Measurements from ENCODE around the gene NEIL3.

NEIL3 gene

DNA sequence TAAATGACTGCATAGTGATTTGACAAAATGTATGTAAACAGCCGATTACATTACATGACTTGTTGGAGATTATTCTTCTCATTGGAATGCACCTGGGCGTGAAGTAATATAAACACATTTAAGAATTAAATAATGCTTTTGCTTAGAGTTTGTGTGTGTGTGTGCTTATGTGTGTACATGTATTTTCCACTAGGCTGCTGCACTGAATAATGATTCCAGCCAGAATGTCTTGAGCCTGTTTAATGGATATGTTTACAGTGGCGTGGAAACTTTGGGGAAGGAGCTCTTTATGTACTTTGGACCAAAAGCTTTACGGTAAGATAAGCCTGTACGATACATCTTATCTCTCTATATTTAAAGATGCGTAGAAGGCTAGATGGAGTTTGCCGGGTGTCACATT lies 12.6 kb downstream of the NEIL3 start:
- Histone ChIP-seq H3K27ac (ENCODE audit: low read length) (no peak overlapping the region), H3K27me3 (ENCODE audit: insufficient read depth, low read length, poor library complexity) (no peaks in the 10 kb centered on the region), H3K9ac (ENCODE audit: low read depth, low read length) (no peak overlapping the region), H3K9me3 (ENCODE audit: insufficient read depth, low read length, severe bottlenecking) (no peaks in the 10 kb centered on the region), H3K4me3 (ENCODE audit: low read depth in 1 of 2, low read length in 2 of 2) (no peak overlapping the region), H4K20me1 (ENCODE audit: insufficient read depth, low read length) (peaks cover 64% of the 10 kb centered on the region), H3K4me2 (ENCODE audit: insufficient read depth, low read length) (peak overlapping the region; percentile 20; the same call in 1 of the 2 replicates), H3K4me1 (ENCODE audit: insufficient read depth, low read length) (peaks cover 83% of the 10 kb centered on the region), H3K79me2 (ENCODE audit: insufficient read depth, low read length) (peaks cover 100% of the 10 kb centered on the region), H3K36me3 (ENCODE audit: insufficient read depth, low read length) (peaks cover 89% of the 10 kb centered on the region), H2AFZ (ENCODE audit: low read depth, low read length) (no peak overlapping the region)
- ATAC-seq (ENCODE audit: insufficient read depth, low read depth) (no peak), DNase-seq (no peak)
- no peak for TF ChIP-seq EZH2 (IDR thresholded peaks at IDR 0.05; ENCODE audit: borderline replicate concordance, low read depth, low read length, severe bottlenecking)

DNA sequence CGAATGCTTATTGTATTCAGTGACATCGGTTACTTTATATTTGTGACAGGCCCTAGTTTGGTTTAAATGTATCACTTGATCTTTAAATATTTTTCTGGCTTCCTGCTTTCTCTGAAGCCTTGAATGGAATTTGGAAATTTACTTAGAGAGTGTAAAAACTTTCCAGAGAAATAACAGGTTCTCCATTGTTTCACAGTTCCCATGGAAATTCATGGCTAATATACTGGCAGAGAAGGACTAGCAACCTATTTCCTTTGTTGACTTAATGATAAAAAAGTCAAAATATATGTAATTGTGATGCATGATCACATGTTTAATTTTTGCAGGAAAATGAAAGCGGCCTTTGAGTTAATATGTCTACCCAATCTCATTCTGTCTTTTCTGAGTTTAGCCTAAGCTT lies 13.2 kb downstream of the NEIL3 start:
- ATAC-seq (ENCODE audit: insufficient read depth, low read depth) (no peak), DNase-seq (no peak)
- TF ChIP-seq CTCF (IDR thresholded peaks at IDR 0.05; ENCODE audit: borderline replicate concordance, extremely low read depth, low read length, poor library complexity, severe bottlenecking) (no peak), EZH2 (IDR thresholded peaks at IDR 0.05; ENCODE audit: borderline replicate concordance, low read depth, low read length, severe bottlenecking) (no peak)
- Histone ChIP-seq H4K20me1 (ENCODE audit: insufficient read depth, low read length) (peaks cover 61% of the 10 kb centered on the region), H3K4me2 (ENCODE audit: insufficient read depth, low read length) (peak overlapping the region; percentile 10; the same call in 1 of the 2 replicates), H3K4me1 (ENCODE audit: insufficient read depth, low read length) (peaks cover 78% of the 10 kb centered on the region), H3K9me3 (ENCODE audit: insufficient read depth, low read length, severe bottlenecking) (no peaks in the 10 kb centered on the region), H3K36me3 (ENCODE audit: insufficient read depth, low read length) (peaks cover 90% of the 10 kb centered on the region), H3K27ac (ENCODE audit: low read length) (no peak overlapping the region), H3K4me3 (ENCODE audit: low read depth in 1 of 2, low read length in 2 of 2) (no peak overlapping the region), H3K9ac (ENCODE audit: low read depth, low read length) (no peak overlapping the region), H3K79me2 (ENCODE audit: insufficient read depth, low read length) (peaks cover 100% of the 10 kb centered on the region), H3K27me3 (ENCODE audit: insufficient read depth, low read length, poor library complexity) (no peaks in the 10 kb centered on the region), H2AFZ (ENCODE audit: low read depth, low read length) (no peak overlapping the region)

- H3K4me2 ChIP-seq (ENCODE audit: insufficient read depth, low read length), result peak overlapping the region; percentile 10; the same call in 1 of the 2 replicates
- H3K27ac ChIP-seq (ENCODE audit: low read length), result 0 out of 2 replicates have a peak overlapping the region, but pooled peaks have one; percentile 12
- ATAC-seq (ENCODE audit: insufficient read depth, low read depth), result no peak
- no peak overlapping the region for H3K4me3 ChIP-seq (ENCODE audit: low read depth in 1 of 2, low read length in 2 of 2)
- peaks cover 92% of the 10 kb centered on the region for H3K36me3 ChIP-seq (ENCODE audit: insufficient read depth, low read length)
- H3K9ac ChIP-seq (ENCODE audit: low read depth, low read length), result no peak overlapping the region
- H3K79me2 ChIP-seq (ENCODE audit: insufficient read depth, low read length), result peaks cover 100% of the 10 kb centered on the region
- TF ChIP-seq CTCF (IDR thresholded peaks at IDR 0.05; ENCODE audit: borderline replicate concordance, extremely low read depth, low read length, poor library complexity, severe bottlenecking) (no peak), EZH2 (IDR thresholded peaks at IDR 0.05; ENCODE audit: borderline replicate concordance, low read depth, low read length, severe bottlenecking) (no peak)
- H3K4me1 ChIP-seq (ENCODE audit: insufficient read depth, low read length), result peaks cover 77% of the 10 kb centered on the region
- no peaks in the 10 kb centered on the region for H3K27me3 ChIP-seq (ENCODE audit: insufficient read depth, low read length, poor library complexity)
- H2AFZ ChIP-seq (ENCODE audit: low read depth, low read length), result no peak overlapping the region
- no peaks in the 10 kb centered on the region for H3K9me3 ChIP-seq (ENCODE audit: insufficient read depth, low read length, severe bottlenecking)
- peaks cover 57% of the 10 kb centered on the region for H4K20me1 ChIP-seq (ENCODE audit: insufficient read depth, low read length)
- no peak for DNase-seq
Observed at GRCh38 chr4:177323416-177323815, 13.7 kb downstream of the NEIL3 start.

DNA sequence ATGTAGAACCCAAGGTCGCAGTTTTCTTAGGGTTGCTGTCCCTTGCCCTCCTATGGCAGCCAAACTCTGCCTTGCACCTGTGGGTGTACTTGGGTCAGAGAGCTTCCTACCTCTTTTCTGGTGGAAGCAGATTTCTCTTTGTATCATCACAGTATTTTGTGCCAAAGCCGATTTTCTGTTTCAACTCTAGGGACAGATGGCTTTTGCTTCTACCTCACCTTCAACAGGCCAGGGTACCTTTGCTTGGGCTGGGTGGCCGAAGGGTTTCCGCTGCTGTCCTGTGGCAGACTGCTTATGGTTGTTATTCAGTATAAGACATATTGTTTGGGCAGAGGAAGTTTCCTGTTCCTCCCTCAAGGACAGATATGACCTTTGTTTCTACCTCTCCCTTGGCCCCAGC lies 22.4 kb downstream of the NEIL3 start:
- ATAC-seq (ENCODE audit: insufficient read depth, low read depth) (peak; percentile 23; the same call in 1 of the 3 replicates), DNase-seq (no peak)
- Histone ChIP-seq H3K27ac (ENCODE audit: low read length) (peak overlapping the region; percentile 32), H3K4me2 (ENCODE audit: insufficient read depth, low read length) (peak overlapping the region; percentile 25; the same call in 1 of the 2 replicates), H3K79me2 (ENCODE audit: insufficient read depth, low read length) (peaks cover 100% of the 10 kb centered on the region), H3K4me1 (ENCODE audit: insufficient read depth, low read length) (peaks cover 20% of the 10 kb centered on the region), H3K36me3 (ENCODE audit: insufficient read depth, low read length) (peaks cover 90% of the 10 kb centered on the region), H2AFZ (ENCODE audit: low read depth, low read length) (no peak overlapping the region), H3K4me3 (ENCODE audit: low read depth in 1 of 2, low read length in 2 of 2) (no peak overlapping the region), H3K9ac (ENCODE audit: low read depth, low read length) (no peak overlapping the region), H3K27me3 (ENCODE audit: insufficient read depth, low read length, poor library complexity) (no peaks in the 10 kb centered on the region), H3K9me3 (ENCODE audit: insufficient read depth, low read length, severe bottlenecking) (peaks cover 2% of the 10 kb centered on the region), H4K20me1 (ENCODE audit: insufficient read depth, low read length) (peaks cover 51% of the 10 kb centered on the region)
- no peak for TF ChIP-seq EZH2 (IDR thresholded peaks at IDR 0.05; ENCODE audit: borderline replicate concordance, low read depth, low read length, severe bottlenecking)
- TF ChIP-seq CTCF (IDR thresholded peaks at IDR 0.05; ENCODE audit: borderline replicate concordance, extremely low read depth, low read length, poor library complexity, severe bottlenecking), result no peak

Data from DND-41 (cell line).